GM12891 (cell line): ENCODE results near the gene SUGT1.

Experiments
- POLR2A ChIP-seq: IDR thresholded peaks from 2 replicates; pipeline ENCODE4 v1.6.1; 2011; ENCODE audit warnings: low read depth, low read length, control low read depth
- POLR2AphosphoS5 ChIP-seq: IDR thresholded peaks from 2 replicates; pipeline ENCODE4 v1.6.1; 2011; ENCODE audit warnings: low read depth, low read length, control low read depth
- TAF1 ChIP-seq: IDR thresholded peaks from 2 replicates; pipeline ENCODE4 v1.6.1; 2011; ENCODE audit warnings: low read depth, low read length, control low read depth

- no peak for TF ChIP-seq POLR2AphosphoS5
- no peak for TF ChIP-seq POLR2A
- TF ChIP-seq TAF1: no peak
These were observed 84.3 kb downstream of the SUGT1 start for GRCh38 chr13:52736891-52737290.
